KG1 (cell line): ENCODE measurements around the gene RRP12.
"Not testable (repeated sequence)": the region's sequence is repeated elsewhere in the genome, so short reads cannot be mapped to it uniquely, and the experiment has no call there.

ENCODE experiments used
- DNase-seq: peaks from one replicate; lab custom pipeline; 2025; lab: John Stamatoyannopoulos, UW

Gene RRP12

GRCh38 chr10:97365761-97366351 is 35.3 kb downstream of the RRP12 start:
- DNase-seq: peak; percentile 86

DNA sequence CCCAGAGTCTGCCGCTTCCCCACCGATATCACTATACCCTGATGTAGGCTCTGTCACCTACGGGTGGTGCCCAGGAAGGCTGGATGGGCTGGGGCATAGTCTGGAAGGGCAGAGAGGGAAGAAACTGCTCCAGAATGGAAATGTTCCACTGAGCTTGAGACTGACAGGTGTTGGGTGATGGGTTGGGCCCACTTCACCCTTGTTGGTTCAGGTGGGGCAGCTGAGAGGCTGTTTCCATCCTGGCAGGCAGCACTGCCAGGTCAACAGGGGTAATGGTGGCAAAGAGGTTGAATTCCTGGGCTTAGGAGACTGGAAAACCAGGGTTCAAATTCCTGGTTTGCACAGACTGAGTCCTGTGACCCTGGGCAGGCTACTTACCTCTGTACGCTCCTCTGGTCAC is 38.1 kb downstream of the RRP12 start:
- DNase-seq: no peak

- no peak for DNase-seq
These were observed 38.7 kb downstream of the RRP12 start for GRCh38 chr10:97362310-97363033.

- no peak for DNase-seq
These were observed 39.6 kb downstream of the RRP12 start for GRCh38 chr10:97361537-97361901.

DNA sequence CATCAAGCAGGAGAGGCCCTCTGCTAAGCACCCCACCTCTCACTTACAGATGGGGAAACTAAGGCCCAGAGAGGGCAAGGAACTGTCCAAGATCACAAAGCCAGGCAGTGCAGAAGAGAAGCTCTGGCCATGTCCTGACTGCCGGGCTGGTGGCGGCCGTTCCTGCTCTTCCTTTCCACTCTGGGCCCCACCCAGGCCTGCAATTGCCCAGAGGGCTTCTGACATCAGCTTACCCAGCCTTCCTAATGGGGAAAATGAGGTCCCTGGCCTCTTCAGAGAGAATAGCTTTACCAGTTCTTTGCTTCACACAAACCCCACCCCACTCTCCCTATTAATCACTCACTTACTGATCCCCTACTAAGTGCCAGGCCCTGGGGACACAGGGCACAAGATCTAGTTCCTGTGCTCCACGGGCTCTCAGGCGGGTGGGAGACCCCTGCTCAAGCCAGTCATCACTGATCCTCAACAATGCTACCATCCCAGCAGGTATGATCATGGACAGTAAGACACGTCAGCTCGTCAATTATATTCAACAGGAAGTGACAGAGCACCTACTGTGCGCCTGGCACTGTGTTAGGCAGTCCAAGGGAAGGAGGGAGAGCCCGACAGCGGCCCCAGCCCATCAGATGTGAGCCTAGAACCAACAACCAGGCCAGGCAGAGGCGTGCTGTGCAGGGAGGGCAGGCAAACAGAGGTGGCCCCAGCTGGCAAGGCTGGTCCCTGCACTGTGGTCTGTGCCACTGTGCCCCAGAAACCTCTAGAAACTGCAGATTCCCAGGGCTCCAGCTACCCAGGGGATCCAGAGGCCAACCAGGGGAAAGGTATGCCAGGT is 40.2 kb downstream of the RRP12 start:
- DNase-seq: no peak

- no peak for DNase-seq
These were observed 42.4 kb downstream of the RRP12 start for GRCh38 chr10:97358781-97359180.

DNA sequence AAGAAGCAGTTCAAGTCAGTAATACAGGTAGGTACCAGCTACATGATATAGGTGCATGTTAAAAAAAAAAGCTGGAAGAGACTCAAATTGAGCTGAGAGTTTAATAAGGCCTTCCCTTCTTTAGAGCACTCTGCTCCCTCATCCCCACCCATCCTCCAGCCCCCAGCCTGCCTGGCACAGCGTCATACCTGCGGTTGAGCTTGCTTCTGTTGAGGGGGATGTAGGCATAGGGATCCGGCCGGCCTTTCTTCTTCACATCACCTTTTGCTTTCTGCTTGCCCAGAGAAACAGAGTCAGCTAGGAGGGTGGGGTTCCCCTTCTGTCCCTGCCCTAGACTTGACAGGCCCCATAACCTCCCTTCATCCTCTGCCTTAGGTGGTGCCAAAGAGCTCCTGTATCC is 42.8 kb downstream of the RRP12 start:
- no peak for DNase-seq

GRCh38 chr10:97356918-97357317 is 44.2 kb downstream of the RRP12 start:
- no peak for DNase-seq

- DNase-seq: peak; percentile 6
These were observed 44.7 kb downstream of the RRP12 start for GRCh38 chr10:97356318-97356914.

- no peak for DNase-seq
These were observed 45.6 kb downstream of the RRP12 start for GRCh38 chr10:97355571-97355975.

GRCh38 chr10:97353945-97354344 is 47.2 kb downstream of the RRP12 start:
- no peak for DNase-seq

- DNase-seq: no peak
These were observed 51.2 kb downstream of the RRP12 start for GRCh38 chr10:97349752-97350513.

- no peak for DNase-seq
These were observed 53.8 kb downstream of the RRP12 start for GRCh38 chr10:97347317-97347716.

GRCh38 chr10:97343664-97344063 is 57.5 kb downstream of the RRP12 start:
- DNase-seq: not testable (repeated sequence)

DNA sequence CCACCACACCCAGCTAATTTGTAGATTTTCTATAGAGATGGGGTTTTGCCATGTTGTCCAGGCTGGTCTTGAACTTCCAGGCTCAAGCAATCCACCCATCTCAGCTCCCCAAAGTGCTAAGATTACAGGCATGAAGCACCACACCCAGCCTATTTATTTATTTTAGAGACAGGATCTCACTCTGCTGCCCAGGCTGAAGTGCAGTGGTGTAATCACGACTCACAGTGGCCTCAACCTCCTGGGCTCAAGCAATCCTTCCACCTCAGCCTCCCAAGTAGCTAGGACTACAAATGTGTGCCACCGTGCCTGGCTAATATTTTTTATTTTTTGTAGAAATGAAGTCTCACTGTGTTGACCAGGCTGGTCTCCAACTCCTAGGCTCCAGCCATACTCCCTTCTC is 59.7 kb downstream of the RRP12 start:
- no peak for DNase-seq

DNA sequence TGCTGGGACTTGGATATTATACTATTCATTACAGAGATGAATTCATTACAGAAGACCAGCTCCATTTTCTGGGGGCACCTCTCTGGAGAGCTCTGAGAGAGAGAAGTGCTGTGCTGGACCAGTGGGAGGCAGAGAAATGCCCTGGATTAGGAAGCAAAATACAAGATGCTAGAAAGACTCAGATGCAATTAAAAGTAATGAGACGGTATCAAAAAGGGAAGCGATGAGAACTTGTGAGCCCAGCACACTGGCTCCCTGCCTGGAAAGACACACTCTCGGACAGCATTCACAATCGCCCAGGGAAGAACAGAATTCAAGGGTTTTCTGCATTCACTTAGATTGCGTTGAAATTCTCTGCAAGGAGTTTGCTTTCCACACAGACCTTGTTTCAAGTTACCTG is 63.1 kb downstream of the RRP12 start:
- DNase-seq: no peak

DNA sequence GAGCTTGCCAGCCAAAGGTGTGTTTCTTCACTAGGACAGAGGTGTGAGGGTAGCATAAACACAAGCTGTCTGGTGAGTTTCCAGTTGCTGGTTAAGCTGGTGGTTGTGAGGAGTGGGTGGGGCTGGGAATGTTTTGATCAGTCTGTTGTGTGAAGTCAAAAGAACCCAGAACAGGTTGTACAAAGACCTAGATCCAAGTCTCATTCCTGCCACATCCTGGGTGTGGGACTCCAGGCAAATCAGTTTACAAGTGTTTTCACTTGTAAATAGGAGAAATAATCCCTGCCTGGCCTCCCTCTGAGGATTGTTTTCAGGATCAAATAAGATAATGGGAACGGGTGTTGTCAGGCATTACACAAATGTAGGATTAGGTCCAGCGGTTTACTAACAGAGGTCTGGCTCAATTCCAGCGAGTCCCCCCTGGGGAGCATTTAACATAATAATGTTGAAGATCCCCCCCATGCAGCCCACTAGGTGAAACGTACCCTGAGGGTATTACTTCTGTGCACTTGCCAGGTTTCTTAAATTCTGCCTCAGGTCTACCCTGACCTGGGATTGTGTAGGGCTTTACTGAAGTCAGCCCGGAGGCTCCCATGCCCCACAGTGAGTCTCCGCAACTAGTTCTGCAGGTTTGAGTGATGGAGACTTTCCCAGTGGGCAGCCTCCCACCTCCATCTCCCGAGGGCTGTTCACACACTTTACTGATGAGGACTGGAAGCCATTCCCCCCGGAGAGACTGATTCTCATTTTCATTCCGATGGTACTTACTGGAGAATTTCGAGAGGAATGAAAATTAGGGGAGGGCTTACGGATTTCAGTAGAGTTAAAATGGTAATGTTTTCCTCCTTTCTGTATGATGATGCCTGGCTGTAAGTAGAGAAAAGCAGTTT is 64.0 kb downstream of the RRP12 start:
- no peak for DNase-seq

DNA sequence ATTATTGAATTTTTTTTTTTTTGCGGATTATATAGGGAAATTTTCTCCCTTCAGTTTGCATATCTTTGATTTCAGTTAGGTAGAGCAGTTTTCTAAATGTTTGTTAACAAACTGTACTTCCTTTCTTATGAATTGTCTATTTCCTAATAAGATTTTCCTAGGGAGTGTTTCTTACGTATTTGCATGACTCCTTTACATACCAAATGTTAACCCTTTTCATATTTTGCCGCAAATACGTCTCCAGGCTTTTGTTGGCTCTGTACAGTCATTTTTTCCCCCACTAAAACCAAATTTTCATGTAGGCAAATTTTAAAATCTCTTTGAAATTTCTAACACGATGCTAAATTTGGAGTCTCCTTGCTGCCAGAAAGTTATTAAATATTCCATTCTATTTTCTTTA is 64.7 kb downstream of the RRP12 start:
- DNase-seq: no peak

DNA sequence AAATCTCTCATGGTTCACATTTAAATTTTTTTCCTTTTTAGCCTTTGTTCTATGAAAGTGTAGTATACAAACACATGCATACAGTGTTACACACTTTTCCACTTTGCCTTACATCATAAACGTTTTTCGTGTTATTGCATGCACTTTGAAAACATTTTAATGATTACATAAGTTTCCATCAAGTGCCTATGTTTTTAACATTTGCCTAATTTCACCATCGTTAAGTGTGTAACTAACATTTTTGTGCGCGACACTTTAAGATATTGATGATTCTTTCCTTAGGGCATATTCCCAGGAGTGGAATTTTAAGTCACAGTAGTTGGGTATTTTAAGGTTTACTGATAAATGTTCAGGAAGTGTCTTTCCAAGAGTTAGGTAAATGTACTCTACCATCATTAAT is 65.1 kb downstream of the RRP12 start:
- DNase-seq: no peak

GRCh38 chr10:97335188-97335619 is 65.9 kb downstream of the RRP12 start:
- DNase-seq: no peak
